Stimulated activated CD4-positive, alpha-beta T cell treated with anti-CD3 and anti-CD28 coated beads, Interleukin-1b, Interleukin-23, amount 100 ng/mL, for 1 hour (primary cell): ENCODE measurements around the gene CCDC152.

ENCODE experiments used
- DNase-seq, 2 donors: peaks; one replicate each; pipeline ENCODE4 v3.0.0-alpha.2; 2020; ENCODE audit warnings: low read depth in 2 of 2

CCDC152 gene

GRCh38 chr5:42851481-42851880, 94.9 kb downstream of the CCDC152 start:
- DNase-seq, result no peak
